H1 (cell line): ENCODE data around the gene ZNF687.

Experiments used
- CEBPB ChIP-seq: IDR thresholded peaks from 2 replicates; pipeline ENCODE4 v1.6.1; 2012; ENCODE audit warnings: low read depth, low read length
- CTCF ChIP-seq, 3 experiments: IDR thresholded peaks; 1 replicate in 2 of 3; 2 replicates in 1 of 3; pipeline versions ENCODE4 v1.5.1 to v1.6.1; 2011; ENCODE audit warnings: low read length in 3 of 3, mild to moderate bottlenecking in 3 of 3, inconsistent platforms in 2 of 3, low read depth in 1 of 3, moderate library complexity in 1 of 3; ENCODE audit not compliant: insufficient read depth in 1 of 3; ENCODE audit errors: control extremely low read depth in 1 of 3
- EGR1 ChIP-seq: IDR thresholded peaks from 2 replicates; pipeline ENCODE4 v1.6.1; 2011; ENCODE audit warnings: low read depth, low read length, borderline replicate concordance
- EZH2 ChIP-seq: fragments of 200-600 bp; sonication (generic); IDR thresholded peaks from 2 replicates; pipeline ENCODE4 v1.7.1; 2012; ENCODE audit warnings: low read depth, mild to moderate bottlenecking, moderate library complexity, low read length, inconsistent platforms; ENCODE audit not compliant: severe bottlenecking
- TCF12 ChIP-seq: IDR thresholded peaks from 2 replicates; pipeline ENCODE4 v1.6.1; 2011; ENCODE audit warnings: low read depth, mild to moderate bottlenecking, low read length

- TF ChIP-seq CTCF (IDR thresholded peaks at IDR 0.05; ENCODE audit: control extremely low read depth in 1 of 3, insufficient read depth in 1 of 3, low read depth in 1 of 3, low read length in 3 of 3) (no peak), EGR1 (no peak), CEBPB (no peak), EZH2 (no peak), TCF12 (no peak)
These were observed 44.6 kb downstream of the ZNF687 start for GRCh38 chr1:151326619-151327222.
